Measurements from ENCODE around the gene UBE2V1. TPM values are rescaled to one million over a fixed set of nuclear protein-coding genes. Genes with fewer than 3 reads are reported as not detected.

Gene UBE2V1
- total and polyA plus RNA-seq, 2 donors from 2014 or later, result 99.1 to 105 TPM

DNA sequence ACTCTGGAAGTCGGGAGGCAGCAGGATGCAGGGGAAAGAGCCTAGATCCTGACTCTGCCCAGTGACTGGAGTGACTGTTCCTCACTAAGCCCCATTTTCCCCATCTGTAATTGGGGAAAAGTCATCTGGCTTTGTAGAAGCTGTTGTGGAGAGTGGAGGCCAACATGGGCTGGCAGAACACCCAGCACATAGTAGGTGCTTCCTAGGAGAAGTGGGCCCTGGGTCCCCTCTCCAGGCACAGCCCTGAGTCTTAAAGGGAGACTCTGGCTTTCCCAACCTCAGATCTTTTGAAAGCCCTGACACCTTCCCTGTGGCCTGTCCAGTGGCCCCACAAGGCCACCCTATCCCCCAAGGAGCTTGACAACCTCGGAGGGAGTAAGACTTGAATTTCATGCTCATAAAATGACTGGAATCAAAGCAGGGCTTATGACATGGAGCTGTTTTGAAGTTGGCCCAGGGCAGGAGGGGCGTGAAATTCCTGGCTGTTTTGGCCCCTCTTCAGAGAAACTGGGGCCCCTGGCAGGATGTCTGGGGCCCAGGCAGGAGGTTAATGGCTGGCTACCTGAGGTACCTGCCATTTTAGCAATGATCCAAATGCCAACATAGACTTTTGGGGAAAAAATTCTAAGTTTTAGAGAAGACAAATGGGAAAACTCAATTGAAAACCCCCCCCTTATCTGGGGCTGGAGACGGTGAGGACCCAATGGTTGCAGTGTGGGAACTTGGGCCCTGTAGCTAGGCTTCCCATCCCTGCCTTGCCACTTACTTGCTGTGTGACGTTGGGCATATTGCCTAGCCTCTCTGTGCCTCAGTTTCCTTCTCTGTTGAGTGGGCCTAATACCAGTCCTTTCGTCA, 51.6 kb downstream of the UBE2V1 start:
- FAIRE-seq (no peak), DNase-seq (no peak)
- intact Hi-C loops (cut with DNase I), result no loop called here
- Histone ChIP-seq H3K4me1 (ENCODE audit: control insufficient read depth in 2 of 3, insufficient read depth in 2 of 3, low read depth in 1 of 3, low read length in 3 of 3) (no peaks in the 10 kb centered on the region), H3K27me3 (ENCODE audit: control insufficient read depth, insufficient read depth, low read length) (no peaks in the 10 kb centered on the region), H3K27ac (ENCODE audit: low read depth in 2 of 2, low read length in 2 of 2) (no peak overlapping the region), H3K36me3 (ENCODE audit: control insufficient read depth in 2 of 3, insufficient read depth in 3 of 3, low read length in 3 of 3) (no peaks in the 10 kb centered on the region), H3K9ac (ENCODE audit: low read length in 3 of 3) (no peak overlapping the region), H3K4me3 (ENCODE audit: low read length in 3 of 3) (no peak overlapping the region), H3K9me3 (ENCODE audit: control insufficient read depth in 2 of 3, insufficient read depth in 1 of 3, low read length in 3 of 3) (no peaks in the 10 kb centered on the region)
- no peak for TF ChIP-seq CTCF (IDR thresholded peaks at IDR 0.05; ENCODE audit: borderline replicate concordance, extremely low read depth, insufficient read depth)

DNA sequence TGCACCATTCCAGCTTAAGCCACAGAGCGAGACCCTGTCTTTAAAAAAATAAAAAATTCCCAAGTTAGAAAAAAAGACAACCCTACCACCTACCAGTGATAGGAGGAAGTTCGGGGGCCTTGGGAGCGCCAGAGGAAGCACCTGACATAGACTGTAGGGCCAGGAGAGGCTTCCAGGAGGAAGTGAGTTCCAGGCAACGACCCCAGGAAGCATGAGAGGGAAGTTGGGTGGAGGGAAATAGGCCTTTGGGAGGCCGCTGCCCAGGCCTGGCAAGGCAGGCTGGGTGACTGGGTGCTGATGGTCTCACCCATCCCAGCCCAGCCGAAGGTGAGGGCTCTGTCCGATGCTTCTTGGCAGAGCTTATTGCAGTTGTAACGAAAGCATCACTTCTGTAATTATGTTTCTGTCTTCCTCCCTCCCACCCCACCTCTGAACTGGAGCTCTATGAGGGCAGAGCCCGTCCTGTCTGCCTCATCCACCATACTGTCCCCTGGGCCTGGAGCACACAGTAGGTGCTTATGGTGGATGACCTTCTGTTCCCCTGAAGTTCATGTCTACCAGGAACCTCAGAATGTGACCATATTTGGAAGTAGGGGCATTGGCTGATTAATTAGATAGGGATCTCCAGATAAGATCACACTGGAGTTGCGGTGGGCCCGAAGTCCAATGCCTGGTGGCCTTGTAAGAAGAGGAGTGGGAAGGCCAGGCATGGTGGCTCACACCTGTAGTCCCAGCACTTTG, 54.1 kb downstream of the UBE2V1 start:
- no peaks in the 10 kb centered on the region for H3K36me3 ChIP-seq (ENCODE audit: control insufficient read depth in 2 of 3, insufficient read depth in 3 of 3, low read length in 3 of 3)
- DNase-seq (no peak), FAIRE-seq (no peak)
- H3K4me3 ChIP-seq (ENCODE audit: low read length in 3 of 3), result no peak overlapping the region
- H3K4me1 ChIP-seq (ENCODE audit: control insufficient read depth in 2 of 3, insufficient read depth in 2 of 3, low read depth in 1 of 3, low read length in 3 of 3), result peaks cover 0 to 10% (median 4%) of the 10 kb centered on the region in 3 donors
- intact Hi-C loops (cut with DNase I), result no loop called here
- TF ChIP-seq CTCF (IDR thresholded peaks at IDR 0.05; ENCODE audit: borderline replicate concordance, extremely low read depth, insufficient read depth), result no peak
- H3K27me3 ChIP-seq (ENCODE audit: control insufficient read depth, insufficient read depth, low read length), result no peaks in the 10 kb centered on the region
- H3K9ac ChIP-seq (ENCODE audit: low read length in 3 of 3), result no peak overlapping the region
- no peak overlapping the region for H3K27ac ChIP-seq (ENCODE audit: low read depth in 2 of 2, low read length in 2 of 2)
- no peaks in the 10 kb centered on the region for H3K9me3 ChIP-seq (ENCODE audit: control insufficient read depth in 2 of 3, insufficient read depth in 1 of 3, low read length in 3 of 3)

DNA sequence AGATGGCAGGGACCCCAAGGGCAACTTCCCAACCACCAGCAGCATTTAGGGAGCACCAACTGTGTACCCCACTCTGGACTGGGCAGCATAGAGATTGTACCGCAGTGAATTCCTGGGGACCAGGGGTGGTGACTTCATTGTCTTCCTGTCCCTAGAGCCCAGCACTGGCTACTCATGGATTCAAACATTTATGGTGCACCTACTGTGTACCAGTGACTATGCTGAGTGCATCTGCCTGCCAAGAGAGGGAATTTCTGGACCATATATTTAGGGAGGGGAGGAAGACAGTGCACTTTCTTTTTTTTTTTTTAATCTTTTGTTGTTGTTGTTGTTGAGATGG, 55.3 kb downstream of the UBE2V1 start:
- FAIRE-seq, result no peak
- H3K4me3 ChIP-seq (ENCODE audit: low read length in 3 of 3), result no peak overlapping the region
- no peaks in the 10 kb centered on the region for H3K27me3 ChIP-seq (ENCODE audit: control insufficient read depth, insufficient read depth, low read length)
- peaks cover 0 to 10% (median 4%) of the 10 kb centered on the region in 3 donors for H3K4me1 ChIP-seq (ENCODE audit: control insufficient read depth in 2 of 3, insufficient read depth in 2 of 3, low read depth in 1 of 3, low read length in 3 of 3)
- no peak for DNase-seq
- H3K27ac ChIP-seq (ENCODE audit: low read depth in 2 of 2, low read length in 2 of 2), result no peak overlapping the region
- H3K9ac ChIP-seq (ENCODE audit: low read length in 3 of 3), result no peak overlapping the region
- H3K36me3 ChIP-seq (ENCODE audit: control insufficient read depth in 2 of 3, insufficient read depth in 3 of 3, low read length in 3 of 3), result no peaks in the 10 kb centered on the region
- H3K9me3 ChIP-seq (ENCODE audit: control insufficient read depth in 2 of 3, insufficient read depth in 1 of 3, low read length in 3 of 3), result no peaks in the 10 kb centered on the region
- intact Hi-C loops (cut with DNase I), result no loop called here
- no peak for TF ChIP-seq CTCF (IDR thresholded peaks at IDR 0.05; ENCODE audit: borderline replicate concordance, extremely low read depth, insufficient read depth)

Measured in kidney (tissue), 14 donors.